Stimulated activated CD8-positive, alpha-beta memory T cell treated with anti-CD3 and anti-CD28 coated beads, Interleukin-4, amount 100 ng/mL, for 1 hour (primary cell): Measurements from ENCODE around the gene GJD4.

ENCODE experiments used
- DNase-seq, 2 donors: peaks; one replicate each; pipeline ENCODE4 v3.0.0-alpha.2; 2020; ENCODE audit warnings: low read depth in 2 of 2, low spot score in 1 of 2

GJD4 gene, protein sequence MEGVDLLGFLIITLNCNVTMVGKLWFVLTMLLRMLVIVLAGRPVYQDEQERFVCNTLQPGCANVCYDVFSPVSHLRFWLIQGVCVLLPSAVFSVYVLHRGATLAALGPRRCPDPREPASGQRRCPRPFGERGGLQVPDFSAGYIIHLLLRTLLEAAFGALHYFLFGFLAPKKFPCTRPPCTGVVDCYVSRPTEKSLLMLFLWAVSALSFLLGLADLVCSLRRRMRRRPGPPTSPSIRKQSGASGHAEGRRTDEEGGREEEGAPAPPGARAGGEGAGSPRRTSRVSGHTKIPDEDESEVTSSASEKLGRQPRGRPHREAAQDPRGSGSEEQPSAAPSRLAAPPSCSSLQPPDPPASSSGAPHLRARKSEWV

DNA sequence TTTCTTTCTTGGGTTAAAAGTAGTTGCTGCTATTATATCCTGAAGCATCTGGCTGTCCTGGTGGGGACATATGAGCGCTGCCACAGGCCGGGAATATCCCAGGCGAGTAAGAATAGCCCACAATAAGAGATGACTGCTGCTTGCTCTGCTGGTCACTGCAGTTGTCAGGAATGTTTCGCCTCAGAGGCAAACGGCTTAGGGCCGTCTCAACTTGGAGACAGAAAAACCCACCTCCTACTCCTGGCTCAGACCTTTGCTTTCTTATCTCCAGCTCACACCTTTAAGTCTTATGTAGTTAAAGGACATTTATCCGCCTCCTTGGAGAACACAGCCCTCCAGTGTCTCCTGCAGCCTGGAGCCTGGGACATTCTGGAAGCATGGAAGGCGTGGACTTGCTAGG is at the start of gene GJD4:
Gene GJD4, plus strand, starts transcription at position 151 of the 400 bp plus-strand sequence. Its CDS starts 227 bp downstream, at position 378.
- DNase-seq = no peak

DNA sequence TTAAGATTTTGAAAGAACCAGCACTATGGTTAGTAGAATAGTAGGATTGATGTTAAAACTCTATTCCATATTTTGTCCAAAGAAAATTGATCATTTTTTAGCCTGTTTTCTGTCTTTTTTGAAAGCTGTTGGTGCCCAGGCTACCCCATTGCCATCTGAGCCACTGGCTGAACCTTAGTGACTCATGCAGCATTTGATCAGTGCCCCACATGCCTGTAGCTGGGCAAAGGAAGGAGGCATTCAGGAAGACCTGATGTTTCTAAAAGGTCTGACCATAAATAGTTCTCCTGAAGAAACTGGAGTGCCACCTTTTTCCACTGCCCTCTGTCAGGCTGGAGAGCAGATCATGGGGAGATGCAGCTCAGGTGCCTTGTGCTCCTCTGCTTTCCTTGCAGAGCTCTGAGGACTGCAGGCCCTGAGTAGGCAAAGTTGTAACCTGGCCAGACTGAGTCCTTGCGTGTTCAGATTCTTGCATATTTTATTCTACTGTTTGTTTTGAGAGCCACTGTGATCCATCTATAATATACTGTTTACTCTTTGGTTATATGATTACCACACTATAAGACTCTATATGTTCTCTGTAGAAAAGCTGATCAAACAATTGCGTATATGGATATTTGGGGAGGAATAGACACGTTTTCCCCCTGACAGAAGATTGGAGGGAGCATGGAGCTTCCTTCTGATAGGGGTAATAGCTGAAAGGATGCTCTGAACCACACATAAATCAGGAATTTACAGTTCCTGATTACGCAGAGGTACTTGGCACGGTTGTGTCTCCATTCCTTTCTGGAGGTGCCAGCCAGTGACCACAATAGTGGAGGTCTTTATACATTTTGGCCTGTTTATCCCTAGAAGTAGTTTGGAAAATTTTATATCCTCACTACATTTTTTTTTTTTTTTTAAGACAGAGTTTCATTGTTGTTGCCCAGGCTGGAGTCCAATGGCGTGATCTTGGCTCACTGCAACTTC is 48.9 kb upstream of the GJD4 start:
- no peak for DNase-seq

DNA sequence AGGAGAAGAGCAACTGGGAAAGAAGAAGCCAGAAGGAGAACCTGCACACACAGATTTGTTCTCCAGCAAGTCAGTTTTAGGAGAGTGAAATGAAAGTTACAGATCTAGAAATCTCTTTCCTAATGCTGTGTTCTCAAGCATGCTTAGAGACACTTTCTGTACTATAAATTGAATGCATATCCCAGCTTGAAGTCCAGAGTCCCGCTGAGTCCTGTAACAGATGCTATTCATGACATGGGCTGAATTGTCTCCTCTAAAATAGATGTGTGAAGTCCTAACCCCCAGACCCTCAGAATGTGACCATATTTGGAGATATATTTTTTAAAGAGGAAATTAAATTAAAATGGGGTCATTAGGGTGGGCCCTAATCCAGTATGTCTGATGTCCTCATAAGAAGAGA is 46.9 kb upstream of the GJD4 start:
- no peak for DNase-seq

DNA sequence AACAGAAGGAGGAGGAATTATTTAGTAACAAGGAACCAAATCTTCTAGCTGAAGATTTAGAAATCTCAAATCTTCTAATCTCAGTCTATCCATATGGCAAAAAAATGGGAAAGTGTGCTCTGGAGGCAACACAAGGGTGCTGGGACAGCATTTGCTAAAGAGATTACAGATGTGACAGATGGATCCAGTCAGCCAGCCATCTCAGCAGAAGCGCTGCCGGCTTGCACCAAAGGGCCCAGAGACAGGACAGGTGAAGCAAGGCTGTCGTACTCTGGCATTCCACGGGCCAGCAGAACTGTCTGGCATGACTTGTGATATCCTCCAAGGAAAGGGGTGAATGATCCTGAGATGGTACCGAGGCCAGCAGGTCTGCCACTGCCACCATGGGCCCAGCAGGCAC is 45.7 kb upstream of the GJD4 start:
- no peak for DNase-seq

DNA sequence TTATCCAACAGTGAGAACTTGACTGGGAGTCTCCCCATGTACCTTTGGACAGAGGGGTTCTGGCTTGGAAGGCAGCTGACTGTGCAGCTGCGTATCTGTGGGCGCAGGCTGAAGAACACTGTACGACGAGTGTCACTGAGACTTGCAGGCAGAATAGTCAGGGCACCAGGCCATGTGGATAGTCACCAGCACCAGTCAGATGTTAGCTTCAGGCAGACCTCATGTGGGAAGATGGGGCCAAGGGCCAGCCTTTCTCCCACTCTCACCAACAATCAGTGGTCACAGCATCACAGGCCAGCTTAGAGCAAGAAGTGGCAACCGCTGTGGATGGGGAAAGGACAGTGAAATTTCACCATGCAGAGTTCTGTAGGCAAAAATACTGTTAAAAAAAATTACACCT is 43.4 kb upstream of the GJD4 start:
- no peak for DNase-seq

DNA sequence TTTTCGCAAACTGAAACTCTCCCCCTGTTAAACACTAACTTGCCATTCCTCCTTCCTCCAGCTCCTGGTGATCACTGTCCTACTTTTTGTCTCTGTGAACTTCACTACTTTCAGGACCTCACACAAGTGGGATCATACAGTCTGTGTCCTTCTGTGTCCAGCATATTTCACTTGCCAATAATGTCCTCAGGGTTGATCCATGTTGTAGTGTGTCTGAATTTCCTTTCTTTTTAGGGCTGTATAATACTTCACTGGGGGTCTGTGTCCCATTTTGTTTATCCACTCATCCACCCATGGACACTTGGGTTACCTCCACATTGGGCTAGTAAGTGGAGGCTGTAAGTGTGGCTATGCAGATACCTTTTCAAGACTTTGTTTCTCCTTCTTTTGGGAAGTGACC is 42.7 kb upstream of the GJD4 start:
- no peak for DNase-seq

DNA sequence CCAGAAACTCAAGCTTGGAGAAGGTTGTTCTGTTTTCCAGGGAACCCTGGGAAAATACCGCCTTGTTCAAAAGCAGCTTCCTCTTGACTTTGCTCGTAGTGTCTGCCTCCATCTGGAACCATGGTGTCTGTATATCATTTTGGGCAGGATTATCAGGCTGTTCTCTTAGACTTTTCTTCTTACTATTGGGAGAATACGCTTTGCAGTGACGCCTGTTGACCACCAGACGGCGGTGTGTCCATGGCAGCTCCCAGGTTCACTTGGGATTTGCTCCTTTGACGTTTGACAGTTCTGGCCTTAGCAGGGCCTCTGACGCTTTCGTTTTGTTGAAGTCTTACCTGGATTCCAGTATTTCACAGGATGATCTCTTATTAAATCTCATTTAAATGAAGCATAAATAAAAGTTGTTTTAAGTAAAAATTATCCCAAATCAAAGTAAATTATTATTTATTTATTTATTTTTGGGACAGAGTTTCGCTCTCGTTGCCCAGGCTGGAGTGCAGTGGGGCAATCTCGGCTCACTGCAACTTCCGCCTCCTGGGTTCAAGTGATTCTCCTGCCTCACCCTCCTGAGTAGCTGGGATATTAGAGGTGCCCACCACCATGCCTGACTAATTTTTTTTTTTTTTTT is 41.8 kb upstream of the GJD4 start:
- no peak for DNase-seq

DNA sequence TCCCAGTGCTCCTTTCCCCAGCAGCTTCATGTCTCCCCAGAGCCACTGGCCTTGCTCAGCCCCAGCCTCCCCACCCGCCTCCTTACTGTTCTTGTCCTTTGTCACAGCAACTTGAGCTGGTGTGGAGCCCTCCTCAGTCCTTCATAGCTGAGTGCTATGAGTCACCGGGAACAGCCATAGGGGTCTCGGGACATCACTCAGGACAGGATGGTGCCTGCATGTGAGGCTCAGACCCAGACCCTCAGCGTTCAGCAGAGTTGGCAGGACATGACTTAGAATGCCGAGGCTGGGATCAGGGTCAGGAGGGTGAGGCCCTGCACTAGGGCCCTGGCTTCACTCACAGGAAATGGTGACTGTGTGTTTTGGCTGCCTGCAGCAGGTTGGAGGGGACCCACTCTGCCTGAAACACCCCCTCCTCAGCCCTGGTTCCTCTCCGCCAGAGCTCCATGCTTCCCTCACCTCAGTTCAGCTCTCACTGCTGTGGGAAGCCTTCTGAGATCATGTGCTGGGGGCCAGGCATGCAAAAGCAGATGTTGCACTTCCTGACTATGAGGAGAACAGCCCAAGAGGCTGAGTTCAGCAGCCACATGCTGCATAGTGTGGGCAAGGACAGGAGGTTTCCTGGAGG is 40.7 kb upstream of the GJD4 start:
- no peak for DNase-seq

DNA sequence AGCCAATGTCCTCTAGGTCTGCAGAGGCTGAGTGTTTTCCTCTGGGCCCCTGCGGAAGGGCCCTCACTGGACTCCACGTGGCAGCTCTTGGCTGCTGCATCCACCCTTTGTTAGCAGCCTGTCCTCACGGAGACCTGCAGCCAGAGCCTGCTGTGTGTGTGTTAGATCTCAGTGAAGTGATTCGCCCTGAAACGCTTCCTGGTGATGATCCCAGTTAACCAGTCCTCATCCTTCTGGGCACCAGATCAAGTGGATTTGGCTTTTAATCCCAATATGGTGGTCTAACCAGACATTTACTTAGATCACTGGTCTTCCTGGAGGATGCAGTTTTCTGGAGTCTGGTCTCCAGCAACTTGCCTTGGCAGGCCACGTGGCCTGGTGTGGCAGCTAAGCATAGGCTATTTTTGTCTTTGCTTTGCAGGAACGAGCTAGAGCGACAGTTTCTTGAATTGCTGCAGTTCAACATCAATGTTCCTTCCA is 39.5 kb upstream of the GJD4 start:
- DNase-seq = no peak

DNA sequence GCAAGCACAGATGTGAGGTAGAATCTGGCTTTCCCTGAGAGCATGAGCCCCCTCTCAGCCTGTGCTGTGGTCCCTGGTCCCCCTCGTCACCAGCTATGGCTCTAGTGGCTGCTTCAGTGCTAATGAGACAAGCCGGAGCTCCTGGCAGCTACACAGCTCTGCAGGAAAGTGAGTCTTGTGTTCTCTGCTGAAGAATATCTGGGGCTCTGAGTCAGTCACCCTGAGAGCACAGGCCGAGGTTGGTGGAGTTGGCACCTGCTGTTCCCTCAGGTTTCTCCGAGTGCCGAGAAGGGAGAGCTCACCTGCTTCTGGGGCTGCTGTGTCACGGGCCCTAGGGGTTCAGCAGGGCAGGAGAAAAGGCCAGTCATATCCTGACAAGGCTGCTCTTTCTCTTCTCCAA is 37.2 kb upstream of the GJD4 start:
- DNase-seq = no peak

DNA sequence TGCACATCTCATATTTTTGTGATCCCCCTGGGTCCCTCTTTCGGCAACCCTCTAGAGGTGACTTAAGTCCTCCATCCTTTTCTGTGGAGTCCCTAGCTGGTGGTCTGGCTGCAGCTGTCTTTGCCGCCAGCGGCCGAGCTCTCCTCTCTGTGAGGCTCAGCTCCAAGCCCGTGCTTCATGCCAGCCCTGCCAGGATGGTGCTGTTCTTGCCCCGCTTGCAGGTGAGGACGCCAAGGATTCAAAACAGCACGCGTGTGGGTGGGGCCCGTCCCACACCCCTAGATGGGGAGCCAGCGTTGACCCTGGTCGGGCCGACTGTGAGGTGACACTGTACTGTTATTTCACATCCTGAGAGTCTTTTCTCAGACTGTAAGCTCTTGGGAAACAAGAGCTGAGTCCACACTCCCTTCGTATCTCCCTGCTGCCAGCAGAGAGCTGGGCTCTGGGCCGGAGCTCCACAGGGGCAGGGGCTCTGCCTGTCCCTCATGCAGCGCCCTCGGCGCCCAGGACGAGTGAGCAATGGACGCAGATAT is 36.6 kb upstream of the GJD4 start:
- no peak for DNase-seq

DNA sequence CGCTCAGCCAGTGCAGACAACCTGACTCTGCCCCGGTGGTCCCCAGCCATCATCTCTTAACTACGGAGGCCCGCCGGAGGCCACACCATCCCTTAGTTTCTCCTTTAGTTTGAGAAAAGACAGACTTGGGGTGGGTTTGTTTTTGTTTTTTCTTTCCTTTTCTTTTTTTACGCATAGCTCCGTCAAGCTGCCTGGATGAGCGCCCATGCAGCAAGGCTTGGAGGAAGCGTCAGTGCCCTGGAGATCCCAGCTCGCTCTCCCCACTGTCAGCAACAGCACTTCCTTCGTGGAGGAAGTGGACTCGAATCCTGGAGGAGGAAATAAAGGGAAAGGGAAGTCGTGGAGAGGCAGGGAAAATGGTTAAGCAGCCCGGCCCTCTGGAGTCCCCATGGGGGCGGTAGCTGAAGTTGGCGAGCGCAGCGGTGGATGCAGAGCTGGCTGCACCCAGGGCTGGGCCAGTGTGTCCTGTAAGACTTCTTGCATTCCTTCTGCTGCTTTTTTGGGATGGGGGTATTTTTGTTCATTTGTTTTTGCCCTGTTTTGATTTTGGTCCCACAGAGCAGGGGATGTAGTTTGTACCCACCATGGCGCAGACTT is 35.9 kb upstream of the GJD4 start:
- no peak for DNase-seq

DNA sequence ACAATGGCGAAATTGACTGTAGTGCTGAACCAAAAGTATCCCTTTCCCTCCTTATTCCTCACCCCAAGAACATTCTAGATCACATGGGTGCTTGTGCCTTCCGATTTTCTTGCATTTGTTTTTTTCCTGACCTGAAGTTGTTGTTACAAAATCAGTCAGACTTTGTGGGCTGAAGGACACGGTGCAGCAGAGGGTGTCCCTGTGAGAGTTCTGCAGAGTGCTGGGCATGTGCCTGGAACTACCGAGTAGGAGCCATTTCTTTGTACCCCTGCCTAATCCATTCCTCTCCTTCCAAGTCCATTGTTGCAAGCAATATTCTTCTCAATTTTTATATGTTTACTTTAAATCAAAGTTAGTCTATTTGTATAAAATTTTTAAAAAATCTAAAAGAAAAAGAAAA is 35.3 kb upstream of the GJD4 start:
- DNase-seq = no peak

DNA sequence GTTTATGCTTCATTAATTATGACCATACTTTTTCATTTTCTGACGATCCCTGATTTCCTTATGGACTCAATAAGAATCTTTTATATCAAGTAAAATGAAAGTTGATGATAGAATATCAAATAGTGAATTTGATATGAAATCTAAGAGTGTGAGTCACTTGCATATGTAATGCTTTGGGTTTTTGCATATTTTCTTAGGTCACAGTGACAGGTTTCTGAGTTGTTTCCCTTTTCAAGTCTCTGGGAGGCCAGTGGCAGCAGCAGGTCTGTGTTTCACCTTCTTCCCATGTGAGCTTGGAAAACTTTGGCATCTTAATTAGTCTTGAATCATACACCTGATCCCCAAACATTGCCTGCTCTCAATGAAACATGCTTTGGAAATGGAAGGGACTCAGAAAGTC is 34.7 kb upstream of the GJD4 start:
- DNase-seq = no peak

DNA sequence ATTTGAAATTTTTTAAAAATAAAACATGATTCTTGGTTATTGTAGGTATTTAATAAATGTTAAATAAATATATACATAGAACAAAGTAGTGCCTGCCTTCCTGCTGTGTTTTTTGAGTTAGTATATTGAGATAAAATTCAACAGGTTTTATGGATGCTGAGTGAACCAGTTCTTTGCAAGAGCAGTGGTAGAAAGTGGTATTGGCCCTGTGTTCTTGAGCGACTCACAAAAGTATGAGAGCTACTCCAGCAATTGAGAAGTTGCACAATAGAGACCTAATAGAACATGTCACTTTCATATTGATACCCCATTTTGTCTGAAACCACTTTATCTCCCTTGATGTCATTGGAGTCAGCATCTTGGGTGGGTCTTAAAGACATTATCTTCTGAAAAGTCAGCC is 32.6 kb upstream of the GJD4 start:
- no peak for DNase-seq

DNA sequence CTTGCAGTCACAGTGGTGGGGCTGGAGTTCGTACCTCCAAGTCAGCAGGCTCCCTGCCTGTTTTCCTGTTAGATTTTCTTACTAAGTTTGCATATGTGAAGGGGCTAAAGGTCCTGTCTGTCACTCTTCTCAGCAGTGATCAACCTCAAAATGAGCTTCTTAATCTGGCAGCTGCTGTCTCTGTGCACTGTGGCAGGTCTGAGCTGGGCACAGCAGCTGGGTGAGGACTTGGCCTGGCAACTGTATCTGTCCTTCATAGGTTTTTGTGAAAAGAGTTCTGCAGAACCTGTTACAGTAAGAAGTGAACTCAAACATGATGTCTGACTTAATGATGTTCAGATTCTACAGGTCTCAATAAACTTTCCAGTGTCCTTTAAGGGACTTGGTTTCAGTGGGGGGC is 31.3 kb upstream of the GJD4 start:
- no peak for DNase-seq

DNA sequence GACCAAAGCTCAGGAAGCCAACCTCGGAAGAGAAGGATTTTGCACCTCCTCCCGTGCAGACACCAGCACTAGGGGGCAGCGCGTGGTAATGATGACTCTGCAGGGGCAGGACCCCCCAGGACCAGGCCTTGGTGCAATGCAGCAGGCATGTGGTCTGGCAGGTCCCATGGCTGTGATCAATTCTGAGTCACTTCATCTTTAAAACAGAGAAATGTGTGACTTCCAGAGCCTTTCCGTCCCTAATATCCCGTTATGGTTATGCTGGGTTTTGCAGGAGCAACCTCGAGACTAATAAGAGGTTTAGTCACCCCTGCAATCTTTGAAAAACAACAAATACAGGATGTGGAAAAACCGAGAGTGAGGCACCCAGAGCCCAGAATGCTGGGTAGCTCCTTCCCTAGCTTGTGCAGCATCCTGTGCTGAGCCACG is 30.2 kb upstream of the GJD4 start:
- DNase-seq = no peak

DNA sequence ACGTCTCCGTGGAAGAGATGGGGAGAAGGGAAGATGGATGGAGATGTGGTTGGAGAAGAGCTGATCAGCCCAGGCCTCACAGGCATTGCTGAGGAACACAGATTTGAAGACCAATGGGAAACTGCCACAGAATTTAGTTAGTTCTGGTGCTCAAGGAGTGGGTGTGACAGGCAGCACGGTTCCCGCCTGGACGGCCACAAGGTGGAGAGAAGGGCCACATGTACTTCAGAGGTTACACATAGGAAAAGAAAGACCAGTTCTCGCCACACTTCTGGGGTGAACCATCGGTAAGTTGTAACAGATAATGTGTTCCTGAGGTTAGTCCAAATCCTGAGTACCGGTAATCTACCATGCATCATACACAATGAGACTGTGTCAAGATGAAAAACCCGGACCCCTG is 29.5 kb upstream of the GJD4 start:
- no peak for DNase-seq

DNA sequence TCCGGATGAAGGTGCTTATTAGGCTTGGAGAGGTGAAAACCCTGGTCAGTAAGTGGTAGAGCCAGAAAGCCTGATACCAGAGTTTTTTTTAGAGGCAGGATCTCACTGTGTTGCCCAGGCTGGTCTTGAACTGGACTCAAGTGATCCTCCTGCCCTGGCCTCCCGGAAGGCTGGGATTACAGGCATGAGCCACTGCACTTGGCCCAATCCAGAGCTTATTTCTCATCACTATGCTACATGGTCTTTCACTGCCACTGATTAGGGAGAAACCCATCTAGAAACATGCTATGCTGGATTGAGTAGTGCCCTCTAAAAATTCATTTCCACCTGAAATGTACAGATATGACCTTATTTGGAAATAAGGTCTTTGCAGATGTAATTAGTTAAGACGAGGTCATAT is 28.4 kb upstream of the GJD4 start:
- DNase-seq = no peak

DNA sequence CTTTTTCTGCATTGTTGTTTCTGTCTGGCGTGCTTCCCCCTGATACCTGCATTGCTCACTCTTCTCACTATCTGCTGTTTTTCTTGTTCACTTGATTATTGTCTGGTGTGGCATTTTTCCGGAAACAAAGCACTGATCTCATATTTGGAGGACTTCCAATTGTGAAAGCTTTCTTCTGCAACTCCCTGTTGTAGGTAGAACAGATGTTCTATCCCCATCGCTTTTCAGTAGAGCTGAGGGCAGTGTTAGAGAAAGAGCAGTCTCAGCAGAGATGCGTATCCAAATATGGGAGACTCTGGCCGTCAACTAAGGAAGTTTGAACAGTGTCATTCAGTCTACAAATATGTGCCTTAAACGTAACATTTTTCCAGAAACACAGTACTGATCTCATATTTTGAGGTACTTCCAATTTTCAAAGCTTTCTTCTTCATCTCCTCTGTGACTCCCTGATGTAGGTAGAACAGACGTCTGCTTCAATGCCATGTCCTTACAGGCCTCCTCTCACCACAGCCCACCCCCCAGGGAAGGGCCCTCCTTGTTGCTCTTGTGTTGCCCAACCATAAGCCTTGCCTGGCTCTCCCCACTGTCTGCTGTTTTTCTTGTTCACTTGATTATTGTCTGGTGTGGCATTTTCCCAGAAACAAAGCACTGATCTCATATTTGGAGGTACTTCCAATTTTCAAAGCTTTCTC is 27.1 kb upstream of the GJD4 start:
- DNase-seq = no peak
